Stimulated activated CD4-positive, alpha-beta T cell treated with anti-CD3 and anti-CD28 coated beads, TNF-alpha, amount 100 ng/mL, for 4 hours (primary cell): Measurements from ENCODE around the gene IGFBP6.
"Not testable (repeated sequence)": the region's sequence is repeated elsewhere in the genome, so short reads cannot be mapped to it uniquely, and the experiment has no call there.

Experiments
- DNase-seq, 3 experiments: peaks; one replicate each; pipeline ENCODE4 v3.0.0-alpha.2; 2020; ENCODE audit warnings: low read depth in 3 of 3

Gene IGFBP6

DNA sequence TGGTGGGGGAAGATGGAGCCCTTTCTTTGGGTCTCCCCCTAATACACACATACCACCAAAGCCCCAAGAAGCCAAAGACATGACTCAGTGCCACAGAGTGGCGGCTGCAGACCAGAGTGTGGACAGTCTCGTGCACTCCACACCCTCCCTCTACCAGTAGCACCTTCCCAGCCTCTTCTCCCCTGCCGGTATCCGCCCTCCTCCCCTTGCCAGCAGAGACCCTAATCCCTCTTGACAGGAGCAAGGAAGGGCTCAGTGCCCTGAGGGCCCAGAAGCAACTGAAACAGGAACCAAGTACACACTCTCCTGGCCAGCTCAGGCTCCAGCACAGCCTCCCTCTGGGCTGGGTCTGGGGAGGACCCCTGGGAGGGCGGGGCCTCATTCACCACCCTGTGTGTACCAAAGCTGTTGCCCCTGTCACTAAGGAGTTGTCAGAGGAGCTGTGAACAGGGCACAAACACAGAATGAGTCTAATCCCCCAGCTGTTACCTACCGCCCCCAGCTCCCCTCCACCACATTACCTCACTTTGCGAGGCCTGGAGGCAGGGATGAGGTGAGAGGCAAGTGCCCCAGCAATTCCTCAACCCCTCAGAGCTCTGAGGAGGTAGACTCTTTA lies 26.5 kb upstream of the IGFBP6 start:
- no peak for DNase-seq

DNA sequence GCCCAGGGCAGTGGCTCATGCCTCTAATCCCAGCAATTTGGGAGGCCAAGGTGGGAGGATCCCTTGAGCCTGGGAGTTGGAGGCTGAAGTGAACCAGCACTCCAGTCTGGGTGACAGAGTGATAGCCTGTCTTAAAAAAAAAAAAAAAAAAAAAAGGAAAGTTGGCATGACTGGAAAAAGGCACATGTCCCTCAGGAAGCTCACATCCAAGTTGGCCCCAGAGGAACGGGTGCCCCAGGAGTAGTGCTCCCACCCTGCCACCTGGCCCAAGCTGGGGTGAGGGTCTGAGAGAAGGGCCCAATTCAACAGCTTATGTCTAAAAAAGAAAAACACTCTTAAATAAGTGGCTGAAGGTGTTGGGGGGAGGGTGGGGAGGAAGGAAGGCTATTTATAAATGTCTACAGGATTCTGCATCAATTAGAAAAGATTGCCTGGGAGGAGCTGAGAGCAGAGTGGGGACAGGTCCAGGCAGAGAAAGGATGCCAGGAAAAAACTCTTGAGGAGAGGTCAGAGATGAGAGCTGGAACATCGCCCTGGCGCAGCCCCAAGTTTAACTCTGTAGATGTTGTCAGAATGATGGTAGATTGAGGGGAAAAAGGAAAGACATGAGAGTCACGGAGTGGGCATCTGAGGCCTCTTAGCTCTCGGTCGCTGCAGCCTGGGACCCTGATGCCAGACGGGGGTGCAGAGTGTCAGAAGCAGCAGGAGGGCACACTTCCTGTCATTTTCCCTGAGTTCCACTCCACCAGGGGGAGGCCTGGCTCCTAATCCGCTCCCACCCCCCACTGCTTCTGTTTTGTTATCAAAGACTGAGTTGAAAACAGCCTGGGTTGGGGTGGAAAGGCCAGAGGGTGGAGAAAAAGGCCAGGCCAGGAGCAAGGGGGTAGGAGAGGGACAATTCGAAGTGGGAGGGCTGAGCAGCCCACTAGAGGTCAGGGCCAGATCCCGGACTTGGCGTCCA lies 25.6 kb upstream of the IGFBP6 start:
- no peak for DNase-seq

DNA sequence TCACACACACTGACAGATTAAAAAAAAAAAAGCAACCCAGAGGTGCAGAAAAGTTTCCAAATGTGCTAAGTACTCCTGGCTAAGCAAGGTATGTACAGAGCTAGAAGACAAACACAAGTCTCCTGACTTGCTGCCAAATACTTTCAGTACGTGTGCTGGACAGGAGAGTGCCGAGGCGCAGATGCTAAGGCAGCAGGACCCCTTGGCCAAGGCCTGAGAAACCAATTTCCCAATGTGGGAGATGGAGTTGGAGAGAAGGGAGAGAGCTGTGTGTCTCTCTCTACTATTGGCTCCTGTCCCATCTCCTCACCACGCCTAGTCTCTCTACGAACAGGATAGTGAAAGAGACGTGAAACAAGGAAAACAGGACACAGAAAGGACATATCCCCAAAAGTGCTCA lies 23.6 kb upstream of the IGFBP6 start:
- no peak for DNase-seq

DNA sequence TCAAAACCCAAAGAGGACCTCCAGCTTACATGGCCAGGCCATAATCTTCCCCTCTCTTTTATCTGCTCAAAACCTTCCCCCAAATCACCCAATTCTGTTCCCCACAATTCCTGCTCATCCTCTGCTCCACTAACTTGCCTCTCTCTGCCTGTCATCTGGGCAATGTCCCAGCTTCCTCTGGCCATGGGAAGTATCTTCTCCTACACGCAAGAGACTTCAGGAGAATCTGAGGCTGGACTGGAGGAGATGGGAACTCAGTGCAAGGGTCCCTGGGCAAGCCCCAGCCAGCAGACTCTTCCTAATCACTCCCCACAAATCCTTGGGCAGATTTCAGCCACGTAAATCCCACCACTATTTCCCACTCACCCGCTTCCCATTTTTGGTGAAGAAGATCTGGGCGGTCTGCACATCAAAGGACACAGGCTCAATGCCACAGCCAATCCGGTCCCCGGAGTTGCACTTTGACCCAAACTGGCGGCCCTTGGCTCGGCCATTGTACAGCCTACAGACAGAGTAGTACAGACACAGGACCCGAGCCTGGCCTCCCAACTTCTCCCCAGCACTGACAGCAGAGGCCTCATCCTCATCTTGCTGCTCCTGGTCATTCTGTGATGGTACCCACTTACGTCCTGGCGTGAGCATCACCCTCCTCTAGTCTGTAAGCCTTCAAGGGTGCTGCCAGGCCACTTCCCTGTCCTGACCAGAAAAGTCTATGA lies 23.0 kb upstream of the IGFBP6 start:
- DNase-seq, result no peak

DNA sequence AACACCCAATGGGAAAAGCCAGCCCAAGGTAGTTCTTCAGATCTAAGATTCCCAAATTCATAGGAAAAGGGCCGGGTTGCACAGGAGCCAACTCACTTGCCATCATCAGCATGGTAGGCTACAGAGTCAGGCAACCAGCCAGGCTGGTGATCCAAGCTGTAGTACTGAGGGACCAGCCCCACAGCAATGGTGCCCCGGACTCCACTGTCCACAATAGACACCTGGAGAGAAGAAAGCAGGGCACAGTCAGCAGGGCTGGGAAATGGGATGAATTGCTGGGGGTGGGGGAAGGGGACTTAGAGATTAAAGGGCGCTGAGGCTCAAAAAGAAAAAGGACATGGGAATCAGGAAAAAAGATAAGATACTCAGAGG lies 22.5 kb upstream of the IGFBP6 start:
- no peak for DNase-seq

DNA sequence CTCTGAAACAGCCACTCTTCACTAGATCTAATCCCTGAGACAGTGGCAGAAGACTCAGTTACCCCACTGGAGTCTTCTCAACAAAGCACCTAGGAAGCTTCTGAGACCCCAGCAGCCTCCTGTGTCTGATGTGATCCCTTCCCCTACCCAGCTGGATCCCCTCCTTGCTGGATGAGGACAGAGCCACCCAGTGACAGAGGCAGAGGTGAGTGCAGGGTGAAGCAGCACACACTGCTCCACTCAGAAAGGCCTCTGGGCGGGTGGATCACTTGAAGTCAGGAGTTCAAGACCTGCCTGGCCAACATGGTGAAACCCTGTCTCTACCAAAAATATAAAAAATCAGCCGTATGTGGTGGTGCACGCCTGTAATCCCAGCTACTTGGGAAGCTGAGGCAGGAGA lies 21.0 kb upstream of the IGFBP6 start:
- no peak for DNase-seq

DNA sequence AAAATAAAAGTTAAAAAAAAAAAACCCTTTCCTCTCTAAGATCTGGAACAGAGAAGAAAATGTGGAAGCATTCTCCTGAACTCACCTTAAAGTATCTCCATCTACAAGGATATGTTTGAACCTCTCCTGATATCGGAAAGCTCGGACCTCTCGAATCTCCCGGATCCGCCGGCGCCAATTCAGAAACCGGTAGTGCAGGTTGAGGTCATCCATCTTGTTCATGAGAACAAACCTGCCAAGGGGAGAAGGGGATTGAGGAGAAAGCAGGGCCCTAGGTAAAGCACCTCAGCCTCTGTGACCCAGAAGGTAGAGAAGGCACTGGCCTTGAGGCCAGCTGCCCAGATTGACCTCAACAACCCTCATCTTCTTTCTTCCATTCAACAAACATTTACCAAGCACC lies 20.4 kb upstream of the IGFBP6 start:
- DNase-seq, result no peak

DNA sequence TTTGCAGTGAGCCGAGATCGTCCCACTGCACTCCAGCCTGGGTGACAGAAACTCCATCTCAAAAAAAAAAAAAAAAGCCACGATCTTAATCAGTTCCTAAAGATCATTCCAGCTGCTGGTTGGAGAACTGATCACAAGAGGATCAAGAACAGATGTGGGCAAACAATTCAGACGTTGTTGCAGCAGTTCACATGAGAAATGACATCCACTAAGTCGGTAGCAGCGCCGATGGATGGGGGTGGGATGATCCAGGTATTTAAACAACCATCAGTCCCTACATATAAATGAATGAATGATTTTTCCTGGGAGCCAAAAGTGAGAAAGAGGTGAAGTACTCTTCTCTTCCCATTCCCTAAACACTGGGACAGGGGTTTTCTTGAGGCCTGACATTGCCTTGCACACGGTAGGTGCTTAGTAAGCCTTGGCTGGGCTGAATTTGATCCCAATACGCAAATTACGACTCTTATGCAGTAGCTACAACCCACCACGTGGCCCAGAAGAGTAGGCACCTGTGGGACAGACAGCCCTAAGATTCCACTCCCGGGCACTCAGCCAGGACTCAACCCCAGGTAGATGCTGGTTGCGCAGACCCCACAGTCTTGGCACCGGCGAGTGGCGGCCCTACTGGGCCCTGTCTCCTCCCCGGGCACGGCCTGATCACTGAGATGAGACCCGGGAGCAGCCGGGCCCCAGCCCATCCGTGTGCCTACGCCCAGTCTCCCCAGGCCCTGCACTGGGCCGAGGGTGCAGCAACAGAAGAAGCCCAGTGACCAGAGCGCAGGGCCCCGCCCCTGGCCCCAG lies 18.8 kb upstream of the IGFBP6 start:
- no peak for DNase-seq

DNA sequence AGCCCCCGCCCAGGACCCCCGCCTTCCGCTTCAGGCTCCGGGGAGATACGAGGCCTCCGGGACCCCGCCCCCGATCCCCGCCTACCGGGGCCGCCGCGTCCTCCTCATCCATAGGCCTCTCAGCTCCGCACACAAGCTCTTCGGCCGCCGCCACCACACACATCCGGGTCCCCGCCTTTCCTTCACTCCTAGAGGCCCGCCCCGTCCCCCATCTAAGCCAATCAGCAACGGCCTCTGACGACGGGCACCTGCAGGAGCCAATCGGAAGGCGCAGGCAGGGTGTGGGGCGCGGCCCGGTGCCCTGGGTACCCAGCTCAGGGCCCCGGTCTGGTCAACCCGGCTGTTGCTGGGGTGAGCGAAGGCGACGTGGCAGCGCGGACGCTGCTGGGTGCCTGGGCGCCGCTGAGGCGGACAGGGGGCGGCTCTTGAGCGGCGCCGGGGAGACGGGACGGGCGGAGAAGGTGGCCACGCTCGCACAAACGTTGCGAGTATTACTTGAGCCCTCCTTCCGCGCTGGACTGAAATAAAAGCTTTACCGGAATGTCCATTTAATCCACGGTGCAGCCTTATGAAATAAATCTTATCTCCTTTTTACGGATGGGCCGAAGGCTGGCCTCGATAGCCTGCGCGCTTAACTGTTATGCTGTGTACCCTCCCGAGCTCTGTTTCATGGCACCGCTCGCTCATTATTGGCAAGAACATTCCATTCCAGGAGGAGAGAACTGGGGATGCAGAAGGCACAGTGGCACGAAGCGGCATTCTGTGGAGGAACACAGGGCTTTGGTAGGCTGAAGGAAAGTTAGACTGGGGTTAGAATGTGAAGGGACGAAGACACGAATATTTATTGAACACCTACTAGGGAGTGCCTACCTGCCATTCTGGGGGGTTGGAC lies 18.0 kb upstream of the IGFBP6 start, which contains the start of gene SPRYD3:
TSS of gene SPRYD3 (minus strand) at position 165 of the 892 bp plus-strand sequence. CDS start at position 108, 57 bp downstream.
- peak; percentile 94 to 95 (median 94) for DNase-seq

DNA sequence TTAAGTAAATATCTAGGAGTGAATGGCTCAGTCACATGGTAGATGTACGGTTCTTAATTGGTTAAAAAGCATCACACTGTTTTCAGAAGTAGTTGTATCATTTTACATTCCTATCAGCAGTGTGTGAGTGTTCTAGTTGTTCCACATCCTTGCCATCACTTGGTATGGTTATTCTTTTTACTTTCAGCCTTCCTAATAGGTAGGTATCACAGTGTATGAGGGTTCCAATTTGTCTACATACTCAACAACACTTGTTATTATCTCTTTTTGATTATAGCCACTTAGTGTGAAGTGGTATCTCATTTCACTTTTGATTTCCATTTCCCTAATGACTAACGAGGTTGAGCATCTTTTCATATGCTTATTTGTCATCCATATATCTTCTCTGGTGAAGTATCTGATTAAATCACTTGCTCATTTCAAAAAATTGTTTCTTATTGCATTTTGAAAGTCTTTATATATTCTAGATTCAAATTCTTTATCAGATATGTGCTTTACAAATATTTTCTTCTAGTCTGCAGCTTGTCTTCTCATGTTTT lies 14.8 kb upstream of the IGFBP6 start:
- DNase-seq, result no peak

DNA sequence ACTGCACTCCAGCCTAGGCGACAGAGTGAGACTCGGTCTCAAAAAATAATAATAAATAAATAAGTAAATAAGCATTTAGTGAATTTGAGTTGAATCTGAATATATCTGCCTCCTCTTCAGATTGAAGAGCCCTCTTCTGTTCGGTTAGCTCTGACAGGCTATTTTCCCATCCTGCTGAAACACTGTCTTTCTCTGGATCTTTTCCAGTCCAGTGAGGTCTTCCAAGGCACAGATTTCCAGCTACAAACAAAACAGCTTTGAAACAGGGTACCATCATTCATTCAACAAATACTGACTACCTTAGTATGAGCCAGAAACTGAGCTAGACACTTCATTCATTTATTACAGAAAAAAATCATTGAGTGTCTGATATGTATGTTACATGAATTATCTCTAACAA lies 11.1 kb upstream of the IGFBP6 start:
- DNase-seq, result no peak

DNA sequence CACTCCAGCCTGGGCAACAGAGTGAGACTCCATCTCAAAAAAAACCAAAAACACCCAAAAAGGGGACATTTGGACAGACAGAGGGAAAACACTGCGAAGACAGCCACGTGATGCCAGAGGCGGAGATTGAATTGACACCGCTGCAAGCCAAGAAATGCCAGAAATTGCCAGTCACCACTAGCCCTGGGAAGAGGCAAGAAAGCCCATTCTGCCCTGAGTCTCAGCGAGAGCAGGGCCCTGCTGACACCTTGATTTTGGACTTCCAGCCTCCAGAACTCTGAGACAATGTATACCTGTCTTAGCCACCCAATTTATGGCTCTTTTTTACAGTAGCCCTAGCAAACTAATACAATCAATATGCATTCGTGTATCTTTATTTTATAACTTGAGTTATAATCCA lies 7.4 kb upstream of the IGFBP6 start:
- no peak for DNase-seq

DNA sequence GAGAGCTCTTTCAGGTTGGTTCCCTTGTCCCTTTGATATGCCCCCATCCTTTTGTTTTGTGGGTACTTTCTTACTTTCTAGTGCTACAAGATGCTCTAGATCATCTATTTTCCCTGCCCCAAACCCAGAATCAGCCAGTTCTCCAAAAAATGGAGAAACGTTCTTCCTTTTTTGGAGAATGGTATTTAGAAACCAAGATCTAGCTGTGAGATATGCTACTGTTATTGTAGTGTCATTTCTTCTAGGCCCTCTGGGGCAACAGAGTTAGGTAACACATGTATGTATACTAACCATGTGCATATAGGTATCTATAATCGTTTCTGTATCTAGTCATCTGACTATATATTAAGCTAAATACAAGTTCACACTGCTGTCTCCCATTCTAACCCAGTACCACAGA lies 6.9 kb upstream of the IGFBP6 start:
- no peak for DNase-seq

DNA sequence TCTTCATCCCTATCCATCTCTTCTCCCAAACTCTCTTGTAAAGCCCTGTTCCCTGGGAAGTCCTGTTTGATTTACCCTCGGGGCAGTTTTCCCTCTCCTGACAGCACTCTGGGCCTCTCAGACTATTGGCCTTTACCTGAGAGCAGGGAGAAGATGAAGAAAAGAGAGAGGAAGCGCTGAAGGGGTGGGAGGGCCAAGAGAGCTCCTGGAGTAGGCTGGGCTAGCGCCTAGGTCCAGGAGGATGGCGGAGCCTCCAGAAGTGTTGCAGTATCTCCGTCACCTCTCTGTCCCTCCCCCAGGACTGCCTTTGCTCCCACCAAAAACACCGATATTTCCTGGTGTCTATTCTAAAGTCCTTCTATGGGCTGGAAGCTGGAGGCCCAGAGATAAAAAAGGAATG lies 5.7 kb upstream of the IGFBP6 start:
- no peak for DNase-seq

DNA sequence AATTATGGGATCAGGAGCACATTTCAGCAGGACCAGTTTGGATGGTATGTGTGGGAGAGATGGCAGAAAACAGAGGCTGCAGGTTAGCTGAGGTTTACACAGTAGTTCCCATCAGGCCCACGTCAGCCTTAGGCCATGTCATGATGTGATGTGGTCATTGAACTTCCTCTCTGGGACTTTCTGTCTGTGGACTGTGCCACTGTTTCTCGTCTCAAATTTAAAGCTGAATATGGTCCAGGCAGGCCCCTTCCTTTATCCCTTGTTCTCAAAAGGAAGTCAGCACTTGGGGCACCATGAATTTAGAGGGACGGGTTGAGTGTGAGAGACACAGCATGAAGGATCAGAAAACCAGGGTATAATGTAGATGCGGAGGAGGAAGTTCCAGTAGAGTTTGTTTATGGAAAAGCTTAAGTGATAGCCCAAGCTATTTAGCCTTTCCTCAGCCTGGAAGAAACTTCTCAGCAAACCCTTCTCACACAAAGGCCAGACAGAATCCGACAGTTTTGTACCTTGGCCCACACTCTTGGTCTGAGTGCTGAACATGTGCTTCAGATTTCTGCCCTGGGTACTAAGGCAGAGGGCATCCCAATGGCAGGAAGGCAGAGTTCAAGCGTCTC lies 3.6 kb upstream of the IGFBP6 start:
- DNase-seq, result no peak

DNA sequence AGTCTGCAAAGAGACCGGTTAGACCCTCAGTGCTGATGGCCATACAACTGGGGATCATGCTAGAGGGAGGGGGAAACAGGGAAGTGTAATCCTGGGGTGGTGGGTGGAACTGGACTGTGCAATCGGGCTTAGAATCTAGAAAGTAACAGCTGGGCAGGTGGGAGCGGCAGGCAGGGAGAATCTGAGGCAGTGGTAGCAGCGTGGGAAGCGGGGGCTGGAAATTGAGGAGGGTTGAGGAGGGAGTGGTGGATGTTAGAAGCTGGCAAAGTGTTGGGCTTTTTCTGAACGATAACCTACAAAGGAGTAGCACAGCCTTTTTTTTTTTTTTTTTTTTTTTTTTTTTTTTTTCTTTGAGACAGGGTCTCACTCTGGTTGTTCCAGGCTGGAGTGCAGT lies 3.1 kb upstream of the IGFBP6 start:
- DNase-seq, result no peak

DNA sequence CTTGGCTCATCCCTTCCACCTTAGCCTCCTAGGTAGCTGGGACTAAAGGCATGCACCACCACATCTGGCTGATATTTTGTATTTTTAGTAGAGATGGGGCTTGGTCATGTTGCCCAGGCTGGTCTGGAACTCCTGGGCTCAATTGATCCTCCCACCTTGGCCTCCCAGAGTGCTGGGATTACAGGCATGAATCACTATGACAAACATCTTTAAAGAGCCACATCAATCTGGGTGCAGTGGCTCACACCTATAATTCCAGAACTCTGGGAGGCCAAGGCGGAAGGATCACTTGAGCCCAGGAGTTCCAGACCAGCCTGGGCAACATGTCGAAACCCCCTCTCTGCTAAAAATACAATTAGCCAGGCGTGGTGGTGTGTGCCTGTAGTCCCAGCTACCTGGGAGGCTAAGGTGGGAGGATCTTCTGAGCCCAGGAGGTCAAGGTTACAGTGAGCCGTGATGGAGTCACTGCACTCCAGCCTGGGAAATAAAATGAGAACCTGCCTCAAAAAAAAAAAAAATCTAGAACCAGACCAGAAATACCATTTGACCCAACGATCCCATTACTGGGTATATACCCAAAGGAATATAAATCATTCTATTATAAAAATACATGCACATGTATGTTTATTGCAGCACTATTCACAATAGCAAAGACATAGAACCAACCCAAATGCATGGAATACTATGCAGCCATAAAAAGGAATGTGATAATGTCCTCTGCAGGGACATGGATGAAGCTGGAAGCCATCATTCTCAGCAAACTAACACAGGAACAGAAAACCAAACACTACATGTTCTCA lies 2.5 kb upstream of the IGFBP6 start:
- not testable (repeated sequence) for DNase-seq

DNA sequence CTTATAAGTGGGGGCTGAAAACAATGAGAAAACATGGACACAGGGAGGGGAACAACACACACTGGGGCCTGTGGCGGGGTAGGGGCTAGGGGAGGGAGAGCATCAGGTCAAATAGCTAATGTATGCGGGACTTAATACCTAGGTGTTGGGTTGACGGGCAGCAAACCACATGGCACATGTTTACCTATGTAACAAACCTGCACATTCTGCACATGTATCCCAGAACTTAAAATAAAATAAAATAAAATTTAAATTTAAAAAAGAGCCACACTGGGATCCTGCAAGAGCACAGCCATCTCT lies 1.9 kb upstream of the IGFBP6 start:
- not testable (repeated sequence) for DNase-seq

DNA sequence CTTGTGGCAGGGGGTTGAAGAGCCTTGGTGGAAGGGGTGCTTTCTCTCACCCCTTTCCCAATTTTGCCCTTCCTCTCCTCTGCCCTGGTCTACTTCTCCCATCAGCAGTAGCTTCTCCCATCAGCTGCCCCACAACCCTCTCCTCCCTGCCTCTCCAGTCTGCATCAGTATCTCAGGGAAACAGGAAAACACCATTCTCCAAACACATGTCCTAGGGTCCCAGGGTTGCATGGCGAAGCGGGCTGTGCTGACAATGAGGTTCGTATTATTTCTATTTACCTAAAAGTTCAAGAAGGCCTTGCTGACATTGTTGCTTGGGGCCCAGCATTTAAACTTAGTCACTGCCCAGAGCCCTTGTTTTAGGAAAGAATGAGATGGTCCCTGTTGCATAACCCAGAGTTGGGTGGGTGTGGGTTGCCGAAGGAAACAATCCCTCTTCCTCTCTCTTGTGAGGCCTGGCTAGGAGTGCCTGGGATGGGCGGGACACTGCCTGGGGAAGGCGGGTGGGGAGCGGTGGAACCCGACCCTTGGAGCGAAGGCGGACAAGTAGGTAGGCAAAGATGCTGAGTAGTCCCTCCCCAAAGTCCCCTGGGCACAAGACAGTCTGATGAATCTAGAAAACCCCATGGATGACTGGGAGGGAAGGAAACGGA lies 1.3 kb upstream of the IGFBP6 start:
- DNase-seq, result no peak
